Stimulated activated naive CD8-positive, alpha-beta T cell treated with anti-CD3 and anti-CD28 coated beads, Interleukin-15, amount 100 ng/mL, for 72 hours (primary cell): ENCODE results near the gene TCF19.
"Not testable (repeated sequence)": the region's sequence is repeated elsewhere in the genome, so short reads cannot be mapped to it uniquely, and the experiment has no call there.

Experiments
- ATAC-seq: fragments of 150-1000 bp; cut with Tn5 transposase; 2 replicates; pipeline ENCODE4 v1.10.0; 2021; ENCODE audit warnings: mild to moderate bottlenecking, moderate library complexity
- DNase-seq, 2 donors: peaks; one replicate each; pipeline ENCODE4 v3.0.0; 2021 to 2022
- H3K27ac Mint-ChIP-seq, 2 donors: one replicate each; pipeline ENCODE4 v1.8.0; 2022; ENCODE audit warnings: mild to moderate bottlenecking in 2 of 2, mixed read lengths in 2 of 2, moderate library complexity in 2 of 2
- H3K27me3 Mint-ChIP-seq: one replicate; pipeline ENCODE4 v1.8.0; 2022; ENCODE audit warnings: mixed read lengths
- H3K4me1 Mint-ChIP-seq: one replicate; pipeline ENCODE4 v1.8.0; 2022; ENCODE audit warnings: mild to moderate bottlenecking, mixed read lengths
- H3K4me3 Mint-ChIP-seq, 2 donors: one replicate each; pipeline ENCODE4 v1.8.0; 2022; ENCODE audit warnings: mild to moderate bottlenecking in 2 of 2, mixed read lengths in 2 of 2, moderate library complexity in 1 of 2
- H3K9me3 Mint-ChIP-seq, 2 donors: one replicate each; pipeline ENCODE4 v1.8.0; 2022; ENCODE audit warnings: mixed read lengths in 2 of 2

The TCF19 gene

DNA sequence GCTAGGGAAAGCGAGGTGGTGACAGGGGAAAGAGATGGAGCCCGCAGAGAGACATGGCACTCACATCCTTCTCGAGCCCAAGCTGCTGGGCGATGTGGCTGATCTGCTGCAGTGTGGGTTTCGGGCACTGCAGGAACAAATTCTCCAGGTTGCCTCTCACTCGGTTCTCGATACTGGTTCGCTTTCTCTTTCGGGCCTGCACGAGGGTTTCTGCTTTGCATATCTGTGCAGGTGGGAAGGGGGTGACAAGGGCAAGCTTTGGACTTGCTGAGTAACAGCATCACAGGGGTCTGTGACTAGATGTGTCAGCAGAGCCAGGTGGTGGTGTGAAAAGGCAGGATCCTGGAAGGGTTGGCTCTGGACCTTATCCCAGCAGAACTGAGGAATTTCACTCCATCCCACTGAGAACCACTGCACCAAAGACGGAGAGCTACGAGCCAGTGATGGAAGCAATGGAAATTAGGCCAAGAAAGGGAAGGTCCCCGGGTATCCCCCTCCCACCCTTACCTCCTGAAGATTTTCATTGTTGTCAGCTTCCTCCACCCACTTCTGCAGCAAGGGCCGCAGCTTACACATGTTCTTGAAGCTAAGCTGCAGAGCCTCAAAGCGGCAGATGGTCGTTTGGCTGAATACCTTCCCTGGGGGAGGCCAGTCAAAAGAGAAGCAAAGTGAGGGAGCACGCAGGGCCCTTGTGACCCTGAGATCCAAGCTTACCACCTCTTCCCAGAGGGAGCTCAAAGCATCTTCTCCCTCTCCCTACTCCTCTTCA, 6.9 kb downstream of the TCF19 start:
- H3K27ac Mint-ChIP-seq, H3K4me3 Mint-ChIP-seq, DNase-seq, H3K9me3 Mint-ChIP-seq, H3K27me3 Mint-ChIP-seq: not testable (repeated sequence)
- ATAC-seq: peak; percentile 32
- H3K4me1 Mint-ChIP-seq: peaks cover 51% of the 10 kb centered on the region

- ATAC-seq (no peak), DNase-seq (no peak)
- H3K4me1 Mint-ChIP-seq: peaks cover 44% of the 10 kb centered on the region
- H3K4me3 Mint-ChIP-seq: no peak overlapping the region
- no peaks in the 10 kb centered on the region for H3K9me3 Mint-ChIP-seq
- H3K27ac Mint-ChIP-seq: no peak overlapping the region
- no peaks in the 10 kb centered on the region for H3K27me3 Mint-ChIP-seq
Observed at GRCh38 chr6:31165986-31166385, 7.6 kb downstream of the TCF19 start.

DNA sequence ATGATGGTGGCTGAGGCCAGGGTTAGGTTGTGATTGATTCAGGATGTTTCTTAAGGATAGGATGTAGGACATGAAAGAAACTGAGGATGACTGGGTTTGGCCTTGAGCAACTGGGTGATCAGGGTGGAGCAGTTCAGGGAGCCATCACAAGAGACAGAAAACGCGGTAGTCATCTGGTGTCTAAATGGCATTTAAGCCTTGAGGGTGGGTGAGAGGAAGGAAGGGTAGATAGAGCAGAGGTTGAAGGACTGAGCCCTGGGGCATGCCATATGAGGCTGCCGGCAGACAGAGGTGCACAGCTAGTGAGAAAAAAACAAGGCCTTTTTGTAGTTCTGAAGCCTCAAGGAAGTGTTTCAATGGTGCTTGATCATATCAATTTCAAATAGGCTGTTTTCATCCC, 10.2 kb downstream of the TCF19 start:
- no peak for DNase-seq
- Mint-ChIP-seq H3K9me3 (no peaks in the 10 kb centered on the region), H3K4me3 (no peak overlapping the region), H3K27ac (peak overlapping the region in 1 of 2 donors; percentile 1), H3K27me3 (no peaks in the 10 kb centered on the region), H3K4me1 (peaks cover 18% of the 10 kb centered on the region)
- ATAC-seq: no peak

DNA sequence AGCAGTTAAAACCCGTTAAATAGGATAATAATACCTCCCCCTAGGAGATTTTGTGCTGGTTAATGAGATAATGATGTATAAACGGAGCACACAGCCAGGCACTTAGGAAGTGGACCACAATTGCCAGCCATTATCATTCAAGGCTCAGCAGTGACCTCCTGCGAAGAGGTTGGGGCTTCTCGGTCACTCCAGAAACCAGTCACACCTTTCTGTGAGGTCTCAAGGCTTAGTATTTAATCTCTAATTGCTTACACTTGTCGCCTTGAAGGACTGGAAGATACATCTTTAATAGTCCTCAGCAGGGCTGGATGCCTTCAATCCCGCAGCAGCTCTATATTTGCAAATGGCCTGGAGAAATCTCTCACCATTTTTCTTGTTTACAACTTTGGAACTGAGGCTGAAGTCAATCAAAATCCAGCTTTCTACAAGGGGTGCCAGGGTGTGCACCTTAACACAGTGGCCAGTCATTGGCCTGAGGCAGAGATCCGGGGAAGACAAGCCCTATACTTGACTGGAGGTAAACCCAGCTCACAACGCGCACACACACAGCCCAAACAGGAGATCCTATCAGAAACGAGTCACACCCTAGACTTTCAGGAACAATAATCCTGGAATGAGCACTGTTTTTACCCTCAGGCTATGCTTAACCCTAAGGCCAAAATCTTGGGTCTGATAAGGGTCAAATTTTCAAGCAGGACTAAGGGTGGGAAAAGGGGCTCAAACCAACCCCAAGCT, 10.9 kb downstream of the TCF19 start:
- DNase-seq (no peak), ATAC-seq (no peak)
- Mint-ChIP-seq H3K4me1 (peaks cover 12% of the 10 kb centered on the region), H3K27me3 (no peaks in the 10 kb centered on the region), H3K9me3 (no peaks in the 10 kb centered on the region), H3K4me3 (no peak overlapping the region), H3K27ac (no peak overlapping the region)

DNA sequence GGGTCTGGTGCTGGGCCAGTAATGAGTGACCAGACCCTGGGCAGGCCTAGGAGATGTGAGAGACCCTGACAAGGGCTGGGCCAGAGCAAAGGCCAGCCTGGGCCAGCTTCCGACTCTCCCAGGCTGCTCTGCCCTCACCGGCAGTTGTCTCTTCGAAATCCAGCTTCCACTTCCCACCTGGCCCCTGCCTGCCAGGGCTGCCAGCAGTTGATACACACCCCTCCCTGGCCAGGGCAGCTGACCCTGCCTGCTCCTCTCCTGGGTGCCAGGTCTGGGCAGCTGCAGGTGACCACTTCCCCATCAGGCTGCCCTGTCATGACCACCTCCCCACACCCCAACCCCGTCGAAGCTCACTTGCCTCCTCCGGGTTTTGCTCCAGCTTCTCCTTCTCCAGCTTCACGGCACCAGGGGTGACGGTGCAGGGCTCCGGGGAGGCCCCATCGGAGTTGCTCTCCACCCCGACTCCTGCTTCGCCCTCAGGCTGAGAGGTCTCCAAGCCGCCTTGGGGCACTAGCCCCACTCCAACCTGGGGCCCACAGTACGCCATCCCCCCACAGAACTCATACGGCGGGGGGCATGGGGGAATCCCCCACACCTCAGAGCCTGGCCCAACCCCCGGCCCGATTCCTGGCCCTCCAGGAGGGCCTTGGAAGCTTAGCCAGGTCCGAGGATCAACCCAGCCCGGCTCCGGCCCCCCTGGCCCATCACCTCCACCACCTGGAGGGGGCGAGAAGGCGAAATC, 11.6 kb downstream of the TCF19 start:
- H3K4me3 Mint-ChIP-seq, H3K27me3 Mint-ChIP-seq, ATAC-seq, DNase-seq, H3K4me1 Mint-ChIP-seq, H3K9me3 Mint-ChIP-seq: not testable (repeated sequence)
- H3K27ac Mint-ChIP-seq: peak overlapping the region in 1 of 2 donors; percentile 94

GRCh38 chr6:31170600-31170881, 12.2 kb downstream of the TCF19 start, which contains the start of gene POU5F1:
POU5F1 (minus strand) TSS chr6:31170682; CDS start chr6:31170620, 62 bp downstream.
- Mint-ChIP-seq H3K27me3 (no peaks in the 10 kb centered on the region), H3K4me1 (peaks cover 1% of the 10 kb centered on the region), H3K27ac (peak within 1 kb of the TSS in 1 of 2 donors; percentile 94), H3K4me3 (no peak within 1 kb of the TSS), H3K9me3 (no peaks in the 10 kb centered on the region)
- ATAC-seq: no peak
- DNase-seq: no peak

- H3K27ac Mint-ChIP-seq: no peak overlapping the region
- H3K4me3 Mint-ChIP-seq: no peak overlapping the region
- no peak for ATAC-seq
- H3K4me1 Mint-ChIP-seq: peaks cover 7% of the 10 kb centered on the region
- H3K27me3 Mint-ChIP-seq: no peaks in the 10 kb centered on the region
- no peaks in the 10 kb centered on the region for H3K9me3 Mint-ChIP-seq
- DNase-seq: no peak
Observed at GRCh38 chr6:31170987-31171671, 12.7 kb downstream of the TCF19 start.

GRCh38 chr6:31171931-31172905, 13.8 kb downstream of the TCF19 start:
- Mint-ChIP-seq H3K27me3 (no peaks in the 10 kb centered on the region), H3K27ac (peak overlapping the region in 1 of 2 donors; percentile 6)

GRCh38 chr6:31172973-31173384, 14.6 kb downstream of the TCF19 start:
- Mint-ChIP-seq H3K27ac (no peak overlapping the region), H3K27me3 (no peaks in the 10 kb centered on the region), H3K4me3 (no peak overlapping the region), H3K4me1 (peaks cover 8% of the 10 kb centered on the region), H3K9me3 (no peaks in the 10 kb centered on the region)
- ATAC-seq: no peak
- DNase-seq: no peak

More at GRCh38 chr6:31171931-31172905, 13.8 kb downstream of the TCF19 start:
- ATAC-seq: no peak
- no peak for DNase-seq
- Mint-ChIP-seq H3K4me3 (no peak overlapping the region), H3K4me1 (peaks cover 8% of the 10 kb centered on the region), H3K9me3 (no peaks in the 10 kb centered on the region)

DNA sequence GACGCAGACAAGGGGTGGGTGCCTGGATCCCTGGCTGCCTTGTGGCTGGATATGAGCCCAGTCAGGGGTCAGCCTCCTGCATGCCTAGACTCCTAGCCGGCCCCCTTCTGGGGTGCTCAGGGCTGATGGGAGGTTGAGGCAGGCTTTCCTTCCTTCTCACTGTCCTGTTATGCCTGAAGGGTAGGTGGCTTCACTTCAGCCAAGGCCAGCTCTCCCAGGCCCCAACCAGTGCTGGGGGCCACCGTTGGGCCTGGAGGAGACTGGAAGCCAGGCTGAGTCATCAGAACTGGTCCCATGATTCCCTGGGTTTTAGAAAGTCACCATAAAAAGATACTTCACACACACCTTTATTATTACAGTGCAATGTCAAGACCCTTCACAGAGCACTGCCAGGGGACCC, 15.0 kb downstream of the TCF19 start:
- Mint-ChIP-seq H3K4me3 (no peak overlapping the region), H3K4me1 (peaks cover 8% of the 10 kb centered on the region), H3K27me3 (no peaks in the 10 kb centered on the region), H3K9me3 (no peaks in the 10 kb centered on the region), H3K27ac (no peak overlapping the region)
- no peak for ATAC-seq
- DNase-seq: no peak

DNA sequence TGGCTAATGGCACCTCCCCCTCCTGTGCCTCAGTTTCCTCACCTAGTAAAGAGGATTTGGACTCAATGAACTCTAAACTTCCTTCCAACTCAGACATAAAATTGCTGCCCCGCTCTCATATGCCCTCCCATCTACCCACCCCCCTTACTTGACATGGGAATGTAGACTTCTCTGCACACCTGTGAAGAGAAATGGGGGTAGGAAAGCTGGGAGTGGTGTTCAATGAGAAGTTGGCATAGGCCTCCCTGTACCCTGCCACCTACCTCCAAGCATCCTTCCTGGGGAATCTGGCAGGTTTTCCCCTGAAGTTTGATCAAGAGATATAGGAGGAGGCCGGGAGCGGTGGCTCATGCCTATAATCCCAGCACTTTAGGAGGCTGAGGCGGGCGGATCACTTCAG, 16.0 kb downstream of the TCF19 start:
- no peak overlapping the region for H3K4me3 Mint-ChIP-seq
- peaks cover 15% of the 10 kb centered on the region for H3K4me1 Mint-ChIP-seq
- H3K9me3 Mint-ChIP-seq: no peaks in the 10 kb centered on the region
- ATAC-seq (no peak), DNase-seq (no peak)
- H3K27ac Mint-ChIP-seq: no peak overlapping the region
- H3K27me3 Mint-ChIP-seq: no peaks in the 10 kb centered on the region

DNA sequence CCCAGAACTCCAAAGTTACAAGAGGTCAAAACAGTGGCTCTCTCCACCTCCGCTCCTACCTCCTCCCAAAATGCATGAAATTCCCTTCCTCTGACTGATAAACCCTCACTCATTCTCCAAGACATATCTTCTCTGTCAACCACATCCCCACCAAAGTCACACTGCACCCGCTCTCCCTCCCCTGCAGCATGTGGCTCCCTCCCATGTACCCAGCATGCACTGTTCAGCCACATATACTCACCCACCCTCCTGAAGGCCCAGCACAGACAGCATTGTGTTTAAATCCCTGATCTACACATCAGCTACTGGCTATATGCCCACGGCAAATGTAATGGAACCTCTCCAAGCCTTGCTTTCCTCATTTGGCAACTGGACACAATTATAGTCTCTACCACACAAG, 17.6 kb downstream of the TCF19 start:
- no peaks in the 10 kb centered on the region for H3K27me3 Mint-ChIP-seq
- H3K27ac Mint-ChIP-seq: no peak overlapping the region
- ATAC-seq (no peak), DNase-seq (no peak)
- H3K4me1 Mint-ChIP-seq: peaks cover 15% of the 10 kb centered on the region
- no peaks in the 10 kb centered on the region for H3K9me3 Mint-ChIP-seq
- H3K4me3 Mint-ChIP-seq: no peak overlapping the region

GRCh38 chr6:31178143-31179041, 20.0 kb downstream of the TCF19 start:
- no peaks in the 10 kb centered on the region for H3K27me3 Mint-ChIP-seq
- ATAC-seq (no peak), DNase-seq (no peak)
- H3K27ac Mint-ChIP-seq: peak overlapping the region in 1 of 2 donors; percentile 43
- peaks cover 15% of the 10 kb centered on the region for H3K4me1 Mint-ChIP-seq
- H3K4me3 Mint-ChIP-seq: no peak overlapping the region
- no peaks in the 10 kb centered on the region for H3K9me3 Mint-ChIP-seq

- Mint-ChIP-seq H3K4me1 (peaks cover 15% of the 10 kb centered on the region), H3K27ac (peak overlapping the region; percentile 30 to 35), H3K4me3 (no peak overlapping the region), H3K27me3 (no peaks in the 10 kb centered on the region), H3K9me3 (no peaks in the 10 kb centered on the region)
- ATAC-seq: no peak
- DNase-seq: no peak
Observed at GRCh38 chr6:31179042-31179386, 20.6 kb downstream of the TCF19 start.
